GM19395 (cell line): Measurements from ENCODE around the gene FGF2.
"Not testable (repeated sequence)": the region's sequence is repeated elsewhere in the genome, so short reads cannot be mapped to it uniquely, and the experiment has no call there.

Experiments used
- ATAC-seq: cut with Tn5 transposase; IDR thresholded peaks from one replicate; pipeline ENCODE4 v1.9.1; 2021; ENCODE audit warnings: mild to moderate bottlenecking, moderate library complexity; ENCODE audit not compliant: unreplicated experiment

The FGF2 gene

GRCh38 chr4:122812823-122813222 lies 13.8 kb upstream of the FGF2 start:
- not testable (repeated sequence) for ATAC-seq

- peak; percentile 100 for ATAC-seq
Observed at GRCh38 chr4:122814426-122814825, 12.2 kb upstream of the FGF2 start.

- ATAC-seq: no peak
Observed at GRCh38 chr4:122815248-122815647, 11.4 kb upstream of the FGF2 start.

GRCh38 chr4:122816476-122816875 lies 10.2 kb upstream of the FGF2 start:
- no peak for ATAC-seq

- ATAC-seq: no peak
Observed at GRCh38 chr4:122819708-122820449, 6.8 kb upstream of the FGF2 start.

GRCh38 chr4:122821092-122821491 lies 5.5 kb upstream of the FGF2 start:
- no peak for ATAC-seq

GRCh38 chr4:122822466-122822865 lies 4.2 kb upstream of the FGF2 start:
- no peak for ATAC-seq

- ATAC-seq: no peak
Observed at GRCh38 chr4:122823476-122823875, 3.2 kb upstream of the FGF2 start.

GRCh38 chr4:122824616-122825015 lies 2.0 kb upstream of the FGF2 start:
- no peak for ATAC-seq

GRCh38 chr4:122826079-122826527 lies 528 bp upstream of the FGF2 start:
- no peak for ATAC-seq

- peak; percentile 51 for ATAC-seq
Observed at GRCh38 chr4:122827258-122827878, 737 bp downstream of the FGF2 start.

- ATAC-seq: peak; percentile 89
Observed at GRCh38 chr4:122827879-122828601, 1.4 kb downstream of the FGF2 start.

GRCh38 chr4:122830426-122831095 lies 3.9 kb downstream of the FGF2 start:
- no peak for ATAC-seq

- no peak for ATAC-seq
Observed at GRCh38 chr4:122831515-122832196, 5.0 kb downstream of the FGF2 start.

- no peak for ATAC-seq
Observed at GRCh38 chr4:122832732-122833131, 6.1 kb downstream of the FGF2 start.

- ATAC-seq: no peak
Observed at GRCh38 chr4:122833999-122834398, 7.4 kb downstream of the FGF2 start.

GRCh38 chr4:122836941-122837340 lies 10.3 kb downstream of the FGF2 start:
- ATAC-seq: no peak

GRCh38 chr4:122838034-122838433 lies 11.4 kb downstream of the FGF2 start:
- ATAC-seq: no peak

GRCh38 chr4:122842392-122842791 lies 15.8 kb downstream of the FGF2 start:
- no peak for ATAC-seq

- no peak for ATAC-seq
Observed at GRCh38 chr4:122842984-122843531, 16.4 kb downstream of the FGF2 start.
